A673 (cell line): ENCODE data around the gene RALGAPA2.

ENCODE experiments used
- CTCF ChIP-seq: fragments of 300-800, 200-600 bp; sonication (generic); conservative IDR thresholded peaks from 2 replicates; pipeline ENCODE4 v1.5.1; 2017; ENCODE audit warnings: low read depth, mild to moderate bottlenecking, antibody characterized with exemption, low read length, moderate library complexity, mixed read lengths
- EZH2 ChIP-seq: fragments of 200-600 bp; sonication (generic); IDR thresholded peaks from 2 replicates; pipeline ENCODE4 v1.6.1; 2017; ENCODE audit warnings: borderline replicate concordance, low read depth, mild to moderate bottlenecking, mixed read lengths, antibody characterized with exemption, low read length; ENCODE audit not compliant: poor library complexity, severe bottlenecking

DNA sequence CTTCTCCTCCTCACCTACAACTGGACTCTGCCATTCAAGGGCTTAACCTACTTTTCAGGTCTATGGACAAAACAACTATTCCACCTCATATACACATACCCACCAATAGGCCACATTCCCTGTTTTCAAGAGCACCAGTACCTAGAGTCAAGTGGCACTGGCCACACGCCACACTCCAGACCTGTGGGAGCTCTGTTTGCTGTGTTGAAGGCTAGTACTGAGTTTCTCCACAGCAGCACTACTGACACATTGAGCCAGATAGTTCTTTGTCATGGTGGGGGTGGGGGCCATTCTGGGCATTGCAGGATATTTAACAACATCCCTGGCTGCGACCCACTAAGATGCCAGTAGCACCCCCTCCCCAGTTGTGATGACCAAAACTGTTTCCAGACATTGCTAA is 84.1 kb downstream of the RALGAPA2 start:
- TF ChIP-seq CTCF = no peak
- no peak for TF ChIP-seq EZH2
